GM11168 (cell line): ENCODE results near the gene TRIM13.
"Not testable (repeated sequence)": the region's sequence is repeated elsewhere in the genome, so short reads cannot be mapped to it uniquely, and the experiment has no call there.

Source experiments
- in situ Hi-C: fragments of 300-500 bp; cut with MboI; formaldehyde crosslinking; loops from one replicate; pipeline ENCODE4 v1.12.0; 2022; ENCODE audit warnings: low sequenced_read_pairs; ENCODE audit not compliant: unreplicated experiment

The TRIM13 gene

GRCh38 chr13:49996951-49997895 lies at the start of gene TRIM13:
TRIM13 (plus strand) TSS chr13:49997042; CDS start chr13:50011941, 14,899 bp downstream.
- in situ Hi-C loops, result loop anchor here (25.0 kb wide), 2 partner anchors 365 to 1065 kb away; no protein-coding TSS in a partner anchor

- in situ Hi-C loops, result not testable (repeated sequence)
Measured at GRCh38 chr13:49948777-49949270, 48.0 kb upstream of the TRIM13 start.

- in situ Hi-C loops, result no loop called here
Measured at GRCh38 chr13:49951754-49952535, 44.9 kb upstream of the TRIM13 start.

- in situ Hi-C loops, result no loop called here
Measured at GRCh38 chr13:49953560-49953959, 43.3 kb upstream of the TRIM13 start.

GRCh38 chr13:49954674-49955455 lies 42.0 kb upstream of the TRIM13 start:
- in situ Hi-C loops, result no loop called here

GRCh38 chr13:49956131-49956530 lies 40.7 kb upstream of the TRIM13 start:
- in situ Hi-C loops, result no loop called here

GRCh38 chr13:49958321-49958720 lies 38.5 kb upstream of the TRIM13 start:
- in situ Hi-C loops, result no loop called here

GRCh38 chr13:49967456-49967855 lies 29.4 kb upstream of the TRIM13 start:
- in situ Hi-C loops, result loop anchor here (10.0 kb wide), 1 partner anchor 567 kb away; no protein-coding TSS in a partner anchor

- in situ Hi-C loops, result loop anchor here (10.0 kb wide), 1 partner anchor 832 kb away; no protein-coding TSS in a partner anchor
Measured at GRCh38 chr13:49972709-49973108, 24.1 kb upstream of the TRIM13 start.

- in situ Hi-C loops, result loop anchor here (10.0 to 25.0 kb wide), 3 partner anchors 386 to 1086 kb away; no protein-coding TSS in a partner anchor
Measured at GRCh38 chr13:49975826-49976225, 21.0 kb upstream of the TRIM13 start.

- in situ Hi-C loops, result loop anchor here (10.0 to 25.0 kb wide), 3 partner anchors 386 to 1086 kb away; no protein-coding TSS in a partner anchor
Measured at GRCh38 chr13:49976314-49977258, 20.3 kb upstream of the TRIM13 start.

- in situ Hi-C loops, result loop anchor here (10.0 to 25.0 kb wide), 3 partner anchors 384 to 1084 kb away; no protein-coding TSS in a partner anchor
Measured at GRCh38 chr13:49977992-49978391, 18.9 kb upstream of the TRIM13 start.

- in situ Hi-C loops, result loop anchor here (25.0 kb wide), 2 partner anchors 382 to 1082 kb away; no protein-coding TSS in a partner anchor
Measured at GRCh38 chr13:49980266-49980665, 16.6 kb upstream of the TRIM13 start.

- in situ Hi-C loops, result loop anchor here (25.0 kb wide), 2 partner anchors 377 to 1077 kb away; no protein-coding TSS in a partner anchor
Measured at GRCh38 chr13:49985129-49985528, 11.7 kb upstream of the TRIM13 start.

- in situ Hi-C loops, result loop anchor here (25.0 kb wide), 2 partner anchors 376 to 1076 kb away; no protein-coding TSS in a partner anchor
Measured at GRCh38 chr13:49986471-49986870, 10.4 kb upstream of the TRIM13 start.

GRCh38 chr13:49990612-49991011 lies 6.2 kb upstream of the TRIM13 start:
- in situ Hi-C loops, result loop anchor here (25.0 kb wide), 2 partner anchors 372 to 1072 kb away; no protein-coding TSS in a partner anchor

- in situ Hi-C loops, result loop anchor here (25.0 kb wide), 2 partner anchors 369 to 1069 kb away; no protein-coding TSS in a partner anchor
Measured at GRCh38 chr13:49993111-49993510, 3.7 kb upstream of the TRIM13 start.

GRCh38 chr13:49993666-49994065 lies 3.2 kb upstream of the TRIM13 start:
- in situ Hi-C loops, result loop anchor here (25.0 kb wide), 2 partner anchors 369 to 1069 kb away; no protein-coding TSS in a partner anchor
